K562 (cell line): ENCODE results near the gene FAM174C. TPM values are rescaled to one million over a fixed set of nuclear protein-coding genes. Genes with fewer than 3 reads are reported as not detected.

Experiments used
- ATAC-seq: fragments of 200-7000 bp; cut with Tn5 transposase; 3 replicates; pipeline ENCODE4 v1.9.1; 2020; ENCODE audit warnings: moderate library complexity
- BruUV-seq: library from RNA; stranded (reverse); fragments of 400-500 nt; replicated peaks from 2 replicates; lab custom pipeline; 2021; lab: Mats Ljungman, UMichigan
- CTCF ChIA-PET: fragments of 300-600 bp; formaldehyde crosslinking; extraction: SDS; loops from one replicate; lab custom pipeline; 2021; ENCODE audit warnings: low intra/inter-chr PET ratio; lab: Yijun Ruan, JAX
- POLR2A ChIA-PET: fragments of 300-600, 350-650 bp; sonication (Branson Sonifier 250); formaldehyde crosslinking; extraction: SDS; loops from one replicate; lab custom pipeline; 2021; ENCODE audit warnings: antibody characterized with exemption, inconsistent platforms; lab: Yijun Ruan, JAX
- DNase-seq, 4 experiments: peaks; one replicate each; pipeline versions ENCODE4 v3.0.0 to v3.0.0-alpha.2; 2011 to 2018; ENCODE audit warnings: low spot score in 3 of 4, mixed read lengths in 3 of 4; ENCODE audit errors: extremely low read depth in 1 of 4
- FAIRE-seq: peaks from 2 replicates; lab custom pipeline; 2011; peaks lifted over from hg19 to GRCh38; lab: Jason Lieb, UNC
- H2AFZ ChIP-seq: 2 replicates; pipeline ENCODE4 v1.6.0; 2011; ENCODE audit warnings: low read depth, low read length, control low read depth, inconsistent platforms
- H3K27ac ChIP-seq: fragments of 200-600 bp; 3 replicates; pipeline ENCODE4 v1.8.0; 2011; ENCODE audit warnings: low read depth, mild to moderate bottlenecking, control low read depth, inconsistent platforms, low read length, moderate library complexity, mixed read lengths; ENCODE audit errors: extremely low read depth
- H3K27me3 ChIP-seq, 2 experiments: fragments of 300-600 bp in 1 of 2; 2 replicates in 1 of 2; 3 replicates in 1 of 2; pipeline versions ENCODE4 v1.6.0 to v1.8.0; 2011; ENCODE audit warnings: inconsistent platforms in 2 of 2, low read length in 2 of 2, mild to moderate bottlenecking in 1 of 2, mixed read lengths in 1 of 2, moderate library complexity in 1 of 2; ENCODE audit not compliant: control insufficient read depth in 2 of 2, insufficient read depth in 2 of 2
- H3K36me3 ChIP-seq: fragments of 300-600 bp; 3 replicates; pipeline ENCODE4 v1.8.0; 2011; ENCODE audit warnings: mild to moderate bottlenecking, low read length, inconsistent platforms; ENCODE audit not compliant: control insufficient read depth, insufficient read depth
- H3K4me1 ChIP-seq, 2 experiments: fragments of 200-600 bp in 1 of 2; replicated peaks in 1 of 2; 2 replicates in 1 of 2; 3 replicates in 1 of 2; pipeline versions ENCODE4 v1.5.1 to v1.8.0; 2011; ENCODE audit warnings: inconsistent platforms in 2 of 2, low read length in 2 of 2, mild to moderate bottlenecking in 1 of 2, mixed read lengths in 1 of 2, moderate library complexity in 1 of 2; ENCODE audit not compliant: control insufficient read depth in 2 of 2, insufficient read depth in 2 of 2
- H3K4me2 ChIP-seq: 2 replicates; pipeline ENCODE4 v1.6.1; 2011; ENCODE audit warnings: low read length, control low read depth, inconsistent platforms, mixed read lengths; ENCODE audit not compliant: insufficient read depth
- H3K4me3 ChIP-seq: fragments of 200-600 bp; sonication (generic), shearing (Covaris generic); 2 replicates; pipeline ENCODE4 v1.5.1; 2016; ENCODE audit warnings: control low read depth, inconsistent platforms
- H3K79me2 ChIP-seq: fragments of 200-600 bp; 3 replicates; pipeline ENCODE4 v1.8.0; 2011; ENCODE audit warnings: low read length, inconsistent platforms; ENCODE audit not compliant: control insufficient read depth, insufficient read depth
- H3K9ac ChIP-seq, 2 experiments: 2 replicates each; pipeline versions ENCODE4 v1.6.0 to v1.6.1; 2011; ENCODE audit warnings: low read depth in 2 of 2, low read length in 2 of 2, control low read depth in 1 of 2, inconsistent platforms in 1 of 2, mild to moderate bottlenecking in 1 of 2, mixed read lengths in 1 of 2; ENCODE audit not compliant: insufficient read depth in 1 of 2
- H3K9me1 ChIP-seq: one replicate; pipeline ENCODE4 v1.6.0; 2011; ENCODE audit warnings: inconsistent platforms, mild to moderate bottlenecking, low read length, moderate library complexity; ENCODE audit not compliant: control insufficient read depth, insufficient read depth
- H3K9me3 ChIP-seq: replicated peaks from 2 replicates; pipeline ENCODE4 v1.5.1; 2011; ENCODE audit warnings: low read depth, low read length, inconsistent platforms; ENCODE audit not compliant: control insufficient read depth, insufficient read depth
- H4K20me1 ChIP-seq: replicated peaks from 2 replicates; pipeline ENCODE4 v1.6.1; 2011; ENCODE audit warnings: low read length, inconsistent platforms, mixed read lengths; ENCODE audit not compliant: control insufficient read depth, insufficient read depth
- POLR2G ChIP-seq: fragments of 200-400 bp; formaldehyde crosslinking; IDR thresholded peaks from 2 replicates; pipeline ENCODE4 v1.6.1; 2017; ENCODE audit warnings: low read depth, mild to moderate bottlenecking, antibody characterized with exemption, low read length, moderate library complexity
- RBM17 ChIP-seq: fragments of 200-400 bp; formaldehyde crosslinking; IDR thresholded peaks from 2 replicates; pipeline ENCODE4 v1.6.1; 2017; ENCODE audit warnings: low read depth, mild to moderate bottlenecking, low read length, borderline replicate concordance
- RBM22 ChIP-seq: fragments of 200-400 bp; formaldehyde crosslinking; IDR thresholded peaks from 2 replicates; pipeline ENCODE4 v1.6.1; 2018; ENCODE audit warnings: low read length, low read depth; ENCODE audit not compliant: poor library complexity, severe bottlenecking
- ZBTB33 ChIP-seq: sonication (generic); formaldehyde crosslinking; IDR thresholded peaks from 2 replicates; pipeline ENCODE4 v1.8.1; 2023; ENCODE audit warnings: mild to moderate bottlenecking, missing genetic modification reagents
- WGBS: fragments of 100-300 bp; shearing (Covaris generic); methylation state at CpG from one replicate; pipeline ENCODE4 v1.1.6; 2016; ENCODE audit warnings: low coverage, mixed read lengths; ENCODE audit not compliant: insufficient coverage; ENCODE audit errors: missing lambda C conversion rate; 5-methylcytosine and 5-hydroxymethylcytosine counted together
- in situ Hi-C: fragments of 300-500 bp; cut with MboI; formaldehyde crosslinking; loops from 4 replicates; pipeline ENCODE4 v1.15.0; 2018; ENCODE audit warnings: inconsistent platforms, mixed read lengths
- intact Hi-C: fragments of 100-400 bp; cut with micrococcal nuclease; formaldehyde crosslinking; loops from 2 replicates; pipeline ENCODE4 v1.14.2; 2022
- polyA plus RNA-seq, 8 experiments: library from polyadenylated mRNA; depleted of rRNA in 4 of 8; stranded (reverse) in 5 of 8; unstranded in 3 of 8; fragments of >200 nt; fragmentation: Nextera tagmentation in 2 of 8; fragmentation: Illumina TruSeq in 1 of 8; extraction: Ambion mirVana in 2 of 8; extraction: Trizol in 1 of 8; gene quantifications; 2 replicates each; pipeline versions ENCODE4 v1.2.1 to v1.2.3, GENCODE V29; 2011 to 2014; ENCODE audit warnings: inconsistent platforms in 1 of 8, missing spikeins in 1 of 8
- total RNA-seq, 7 experiments: library from RNA; depleted of rRNA in 6 of 7; stranded (reverse); fragments of >200 nt in 6 of 7; fragmentation: Illumina TruSeq in 2 of 7; extraction: Trizol in 2 of 7; gene quantifications; 2 replicates each; pipeline versions ENCODE4 v1.2.1 to v1.2.3, GENCODE V29; 2011 to 2021; ENCODE audit warnings: low replicate concordance in 1 of 7

Gene FAM174C
- total and polyA plus RNA-seq, 9 of the 15 experiments (the other 6 are each of a cell fraction or from before 2014, with no cell fraction given), result 0.66 to 89.6 (median 20.3) TPM

DNA sequence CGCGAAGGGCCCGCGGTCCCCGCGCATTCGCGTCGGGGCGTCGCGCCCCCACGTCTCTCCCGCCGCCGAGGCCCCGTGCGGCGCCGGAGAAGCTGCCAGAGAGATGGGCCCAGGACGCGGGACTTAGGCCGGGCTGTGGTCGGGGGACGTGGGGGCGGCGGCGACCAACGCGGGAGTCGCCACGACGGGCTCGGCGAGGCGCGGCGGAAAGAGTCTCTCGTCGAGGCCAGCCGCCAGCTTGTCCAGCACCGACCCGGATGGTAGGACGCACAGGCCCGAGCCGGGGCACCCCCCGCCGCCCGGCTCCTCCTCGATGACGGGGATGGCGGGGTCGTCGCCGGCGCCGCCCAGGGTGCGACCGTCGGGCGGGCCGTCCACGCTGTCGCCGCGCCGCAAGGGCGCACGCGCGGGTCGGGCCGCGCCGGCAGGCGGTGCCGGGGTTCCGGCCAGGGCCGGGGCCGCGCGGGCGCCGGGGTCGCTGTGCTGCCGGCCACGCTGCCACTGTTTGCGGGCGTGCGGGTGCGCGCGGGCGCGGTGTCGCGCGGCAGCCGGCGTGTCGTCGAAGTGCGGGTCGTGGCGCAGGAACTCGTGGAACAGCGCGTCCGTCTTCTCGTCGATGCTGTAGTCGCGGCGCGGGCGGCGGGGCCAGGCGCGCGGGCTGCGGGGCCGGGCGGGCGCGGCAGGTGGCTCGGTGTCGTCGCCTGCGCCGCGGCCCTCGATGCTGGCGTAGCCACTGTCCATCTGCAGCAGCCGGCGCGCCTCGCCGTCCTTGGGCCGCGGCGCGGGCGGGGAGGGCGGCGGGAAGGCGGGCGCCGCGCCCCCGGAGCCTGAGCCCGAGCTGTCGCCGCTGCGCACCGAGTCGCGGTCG, 46.0 kb upstream of the FAM174C start:
- intact Hi-C loops, result no loop called here
- no peak for DNase-seq
- Histone ChIP-seq H3K27ac (no peak overlapping the region), H3K4me1 (peaks cover 0 to 63% of the 10 kb centered on the region in 2 experiments; a peak in 3 of 5 replicates), H3K36me3 (peaks cover 63% of the 10 kb centered on the region; the same call in 2 of the 3 replicates), H3K9ac (no peak overlapping the region), H3K4me2 (no peak overlapping the region), H3K4me3 (no peak overlapping the region)
- POLR2A ChIA-PET, result no interaction called here
- TF ChIP-seq ZBTB33 (peak; percentile 93), RBM17 (no peak), RBM22 (peak; percentile 73), POLR2G (peak; percentile 72)
- TF ChIP-seq, all 486 proteins: peak for 3
- ATAC-seq (no peak), FAIRE-seq (no peak)
- CTCF ChIA-PET, result no interaction called here
- no peaks in the 10 kb centered on the region for H3K9me1 ChIP-seq
- no peak overlapping the region for H2AFZ ChIP-seq
- no peaks in the 10 kb centered on the region; the same call in 1 of the 2 replicates for H3K9me3 ChIP-seq
- no peaks in the 10 kb centered on the region for H3K27me3 ChIP-seq
- BruUV-seq, result no TSS peak
- 0 out of 3 replicates have a peak, but pooled peaks cover 3% of the 10 kb centered on the region for H3K79me2 ChIP-seq
- in situ Hi-C loops, result loop anchor here (25.0 kb wide), 1 partner anchor 467 kb away; the partner anchor contains the start of gene MISP
- H4K20me1 ChIP-seq, result no peaks in the 10 kb centered on the region
- 98% methylated on average over 22 of the region's 158 CpGs for WGBS
